Stimulated activated naive B cell treated with anti-CD40 and anti-IgM and Interleukin-4, amounts not matched to agents 10 μg/mL and 1 μg/mL and 100 μg/mL, for 72 hours (primary cell): ENCODE results near the gene PODXL.
"Not testable (repeated sequence)": the region's sequence is repeated elsewhere in the genome, so short reads cannot be mapped to it uniquely, and the experiment has no call there.

Source experiments
- ATAC-seq, 2 donors: fragments of 150-1000 bp; cut with Tn5 transposase; replicated peaks; 2 replicates each; pipeline ENCODE4 v1.10.0; 2021; ENCODE audit warnings: moderate library complexity in 1 of 2
- DNase-seq: peaks from one replicate; pipeline ENCODE4 v3.0.0; 2021
- H3K27ac Mint-ChIP-seq: one replicate; pipeline ENCODE4 v1.8.0; 2022; ENCODE audit warnings: mild to moderate bottlenecking, mixed read lengths
- H3K27me3 Mint-ChIP-seq, 2 donors: one replicate each; pipeline ENCODE4 v1.8.0; 2022; ENCODE audit warnings: mixed read lengths in 2 of 2
- H3K36me3 Mint-ChIP-seq, 2 donors: one replicate each; pipeline ENCODE4 v1.8.0; 2022; ENCODE audit warnings: mixed read lengths in 2 of 2, mild to moderate bottlenecking in 1 of 2
- H3K4me1 Mint-ChIP-seq, 2 donors: one replicate each; pipeline ENCODE4 v1.8.0; 2022; ENCODE audit warnings: mixed read lengths in 2 of 2, mild to moderate bottlenecking in 1 of 2
- H3K4me3 Mint-ChIP-seq, 2 donors: one replicate each; pipeline ENCODE4 v1.8.0; 2022; ENCODE audit warnings: mild to moderate bottlenecking in 2 of 2, mixed read lengths in 2 of 2, moderate library complexity in 1 of 2
- H3K9me3 Mint-ChIP-seq, 2 donors: one replicate each; pipeline ENCODE4 v1.8.0; 2022; ENCODE audit warnings: mixed read lengths in 2 of 2, mild to moderate bottlenecking in 1 of 2

PODXL gene

GRCh38 chr7:131493081-131493480 is 63.3 kb downstream of the PODXL start:
- no peak for ATAC-seq
- no peaks in the 10 kb centered on the region for H3K27me3 Mint-ChIP-seq
- H3K4me3 Mint-ChIP-seq = no peak overlapping the region
- no peak overlapping the region for H3K27ac Mint-ChIP-seq
- H3K4me1 Mint-ChIP-seq = no peaks in the 10 kb centered on the region
- peaks cover 9 to 18% of the 10 kb centered on the region in 2 donors for H3K36me3 Mint-ChIP-seq
- no peaks in the 10 kb centered on the region for H3K9me3 Mint-ChIP-seq
- DNase-seq = no peak

GRCh38 chr7:131489881-131490280 is 66.5 kb downstream of the PODXL start:
- H3K4me3 Mint-ChIP-seq = no peak overlapping the region
- DNase-seq (no peak), ATAC-seq (no peak)
- no peak overlapping the region for H3K27ac Mint-ChIP-seq
- H3K9me3 Mint-ChIP-seq = no peaks in the 10 kb centered on the region
- no peaks in the 10 kb centered on the region for H3K4me1 Mint-ChIP-seq
- peaks cover 4 to 21% of the 10 kb centered on the region in 2 donors for H3K36me3 Mint-ChIP-seq
- H3K27me3 Mint-ChIP-seq = no peaks in the 10 kb centered on the region

- ATAC-seq = no peak
- no peak for DNase-seq
- no peaks in the 10 kb centered on the region for H3K4me1 Mint-ChIP-seq
- H3K4me3 Mint-ChIP-seq = no peak overlapping the region
- no peaks in the 10 kb centered on the region for H3K27me3 Mint-ChIP-seq
- no peak overlapping the region for H3K27ac Mint-ChIP-seq
- no peaks in the 10 kb centered on the region for H3K9me3 Mint-ChIP-seq
- H3K36me3 Mint-ChIP-seq = peaks cover 4 to 21% of the 10 kb centered on the region in 2 donors
These were observed 67.2 kb downstream of the PODXL start for GRCh38 chr7:131489196-131489595.

GRCh38 chr7:131488361-131488760 is 68.1 kb downstream of the PODXL start:
- peaks cover 6 to 25% of the 10 kb centered on the region in 2 donors for H3K36me3 Mint-ChIP-seq
- H3K4me1 Mint-ChIP-seq = no peaks in the 10 kb centered on the region
- H3K27me3 Mint-ChIP-seq = no peaks in the 10 kb centered on the region
- no peak for ATAC-seq
- H3K4me3 Mint-ChIP-seq = no peak overlapping the region
- no peaks in the 10 kb centered on the region for H3K9me3 Mint-ChIP-seq
- H3K27ac Mint-ChIP-seq = no peak overlapping the region
- no peak for DNase-seq

GRCh38 chr7:131487217-131487616 is 69.2 kb downstream of the PODXL start:
- no peak for ATAC-seq

GRCh38 chr7:131486346-131486745 is 70.1 kb downstream of the PODXL start:
- Mint-ChIP-seq H3K4me1 (peaks cover 0 to 2% of the 10 kb centered on the region in 2 donors), H3K4me3 (no peak overlapping the region), H3K27me3 (no peaks in the 10 kb centered on the region), H3K36me3 (peaks cover 7 to 28% of the 10 kb centered on the region in 2 donors), H3K27ac (no peak overlapping the region), H3K9me3 (no peaks in the 10 kb centered on the region)
- DNase-seq (no peak), ATAC-seq (no peak)

More at GRCh38 chr7:131487217-131487616, 69.2 kb downstream of the PODXL start:
- Mint-ChIP-seq H3K27ac (no peak overlapping the region), H3K27me3 (no peaks in the 10 kb centered on the region), H3K36me3 (peaks cover 7 to 28% of the 10 kb centered on the region in 2 donors), H3K4me1 (peaks cover 0 to 2% of the 10 kb centered on the region in 2 donors), H3K9me3 (no peaks in the 10 kb centered on the region), H3K4me3 (no peak overlapping the region)
- no peak for DNase-seq

GRCh38 chr7:131483586-131483985 is 72.8 kb downstream of the PODXL start:
- no peaks in the 10 kb centered on the region for H3K27me3 Mint-ChIP-seq
- no peak overlapping the region for H3K4me3 Mint-ChIP-seq
- H3K36me3 Mint-ChIP-seq = peaks cover 8 to 29% of the 10 kb centered on the region in 2 donors
- ATAC-seq (no peak), DNase-seq (no peak)
- H3K27ac Mint-ChIP-seq = peak overlapping the region; percentile 37
- no peaks in the 10 kb centered on the region for H3K9me3 Mint-ChIP-seq
- peaks cover 4 to 5% of the 10 kb centered on the region in 2 donors for H3K4me1 Mint-ChIP-seq

- no peak overlapping the region for H3K4me3 Mint-ChIP-seq
- H3K27me3 Mint-ChIP-seq = no peaks in the 10 kb centered on the region
- peaks cover 8 to 25% of the 10 kb centered on the region in 2 donors for H3K36me3 Mint-ChIP-seq
- H3K9me3 Mint-ChIP-seq = no peaks in the 10 kb centered on the region
- H3K4me1 Mint-ChIP-seq = peaks cover 4 to 5% of the 10 kb centered on the region in 2 donors
- peak; percentile 63 to 74 for ATAC-seq
- H3K27ac Mint-ChIP-seq = no peak overlapping the region
- DNase-seq = no peak
These were observed 73.6 kb downstream of the PODXL start for GRCh38 chr7:131482800-131483199.

- Mint-ChIP-seq H3K4me1 (peaks cover 4 to 5% of the 10 kb centered on the region in 2 donors), H3K36me3 (peaks cover 9 to 31% of the 10 kb centered on the region in 2 donors), H3K4me3 (no peak overlapping the region), H3K27ac (no peak overlapping the region), H3K27me3 (no peaks in the 10 kb centered on the region), H3K9me3 (no peaks in the 10 kb centered on the region)
- no peak for DNase-seq
- no peak for ATAC-seq
These were observed 75.8 kb downstream of the PODXL start for GRCh38 chr7:131480384-131481315.

- H3K4me1 Mint-ChIP-seq = peaks cover 2 to 5% of the 10 kb centered on the region in 2 donors
- DNase-seq = no peak
- no peak overlapping the region for H3K27ac Mint-ChIP-seq
- H3K9me3 Mint-ChIP-seq = no peaks in the 10 kb centered on the region
- ATAC-seq = no peak
- no peak overlapping the region for H3K4me3 Mint-ChIP-seq
- H3K36me3 Mint-ChIP-seq = peaks cover 24 to 32% of the 10 kb centered on the region in 2 donors
- H3K27me3 Mint-ChIP-seq = no peaks in the 10 kb centered on the region
These were observed 79.7 kb downstream of the PODXL start for GRCh38 chr7:131476740-131477139.

- Mint-ChIP-seq H3K4me1 (no peaks in the 10 kb centered on the region), H3K4me3 (no peak overlapping the region), H3K27me3 (no peaks in the 10 kb centered on the region), H3K9me3 (no peaks in the 10 kb centered on the region), H3K36me3 (peaks cover 42 to 50% of the 10 kb centered on the region in 2 donors), H3K27ac (no peak overlapping the region)
- DNase-seq (no peak), ATAC-seq (no peak)
These were observed 85.0 kb downstream of the PODXL start for GRCh38 chr7:131471250-131472004.

- no peak for ATAC-seq
- Mint-ChIP-seq H3K4me3 (no peak overlapping the region), H3K36me3 (peaks cover 29 to 45% of the 10 kb centered on the region in 2 donors), H3K9me3 (no peaks in the 10 kb centered on the region), H3K27me3 (no peaks in the 10 kb centered on the region), H3K27ac (no peak overlapping the region), H3K4me1 (no peaks in the 10 kb centered on the region)
- DNase-seq = no peak
These were observed 88.6 kb downstream of the PODXL start for GRCh38 chr7:131467788-131468187.

- peaks cover 31 to 50% of the 10 kb centered on the region in 2 donors for H3K36me3 Mint-ChIP-seq
- H3K27me3 Mint-ChIP-seq = no peaks in the 10 kb centered on the region
- no peak overlapping the region for H3K27ac Mint-ChIP-seq
- peaks cover 0 to 5% of the 10 kb centered on the region in 2 donors for H3K4me1 Mint-ChIP-seq
- no peaks in the 10 kb centered on the region for H3K9me3 Mint-ChIP-seq
- no peak for DNase-seq
- no peak overlapping the region for H3K4me3 Mint-ChIP-seq
- ATAC-seq = no peak
These were observed 89.6 kb downstream of the PODXL start for GRCh38 chr7:131466735-131467365.

GRCh38 chr7:131462715-131463114 is 93.7 kb downstream of the PODXL start:
- not testable (repeated sequence) for H3K27ac Mint-ChIP-seq, H3K4me1 Mint-ChIP-seq, ATAC-seq, H3K4me3 Mint-ChIP-seq, DNase-seq, H3K9me3 Mint-ChIP-seq, H3K27me3 Mint-ChIP-seq
- peaks cover 25 to 49% of the 10 kb centered on the region in 2 donors for H3K36me3 Mint-ChIP-seq
